Measurements from ENCODE around the gene DAZL. TPM values are rescaled to one million over a fixed set of nuclear protein-coding genes. Genes with fewer than 3 reads are reported as not detected.

The DAZL gene
- total RNA-seq, 6 donors from 2014 or later, result not detected

DNA sequence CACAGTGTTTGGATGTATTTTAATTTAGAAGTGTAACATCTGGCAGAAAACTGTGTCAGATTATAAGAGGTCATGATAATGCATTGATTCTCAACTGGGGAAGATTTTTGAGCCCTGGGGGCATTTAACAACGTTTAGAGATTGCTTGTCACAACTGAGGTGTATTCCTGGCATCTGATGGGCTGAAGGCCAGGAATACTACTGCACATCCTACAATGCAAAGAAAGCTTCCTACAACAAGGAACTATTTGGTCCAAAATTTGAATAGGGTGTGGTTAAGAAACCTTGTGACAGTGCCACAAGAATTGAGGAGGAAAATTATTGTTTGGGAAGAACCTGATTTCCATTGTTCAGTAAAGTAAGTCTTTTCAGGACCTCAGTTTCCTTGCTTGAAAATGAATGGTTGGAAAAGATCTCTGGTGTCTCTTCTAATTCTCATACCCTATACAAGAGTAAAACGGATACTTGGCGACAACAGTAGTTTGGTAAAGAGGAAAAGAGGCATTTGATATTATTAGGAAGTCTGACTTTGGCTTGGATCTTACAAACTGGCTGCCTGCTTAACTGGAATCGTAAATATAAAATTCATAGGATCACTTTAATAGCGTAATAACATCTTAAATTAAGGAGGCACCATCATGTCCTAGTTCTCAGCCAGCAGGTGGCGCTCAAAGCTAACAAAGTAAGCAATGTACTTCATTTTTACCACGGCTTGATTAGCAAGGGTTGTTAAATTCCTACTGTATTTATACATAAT lies 4.3 kb downstream of the DAZL start:
- Histone ChIP-seq H3K4me1 (peaks cover 0 to 7% (median 0%) of the 10 kb centered on the region in 4 donors), H3K36me3 (no peaks in the 10 kb centered on the region), H3K27ac (no peak overlapping the region), H3K27me3 (no peaks in the 10 kb centered on the region), H3K9me3 (no peaks in the 10 kb centered on the region), H3K4me3 (no peak overlapping the region)
- DNase-seq (peak in 1 of 2 donors; percentile 76), ATAC-seq (ENCODE audit: low FRiP score in 2 of 2) (peak in 1 of 2 donors; percentile 77)
- 9 to 15% methylated on average over 7 of the region's 7 CpGs for WGBS, 2 donors
- TF ChIP-seq CTCF (IDR thresholded peaks at IDR 0.05), result peak; percentile 62 to 83 (median 76)
- no peak for TF ChIP-seq POLR2A (IDR thresholded peaks at IDR 0.05)

DNA sequence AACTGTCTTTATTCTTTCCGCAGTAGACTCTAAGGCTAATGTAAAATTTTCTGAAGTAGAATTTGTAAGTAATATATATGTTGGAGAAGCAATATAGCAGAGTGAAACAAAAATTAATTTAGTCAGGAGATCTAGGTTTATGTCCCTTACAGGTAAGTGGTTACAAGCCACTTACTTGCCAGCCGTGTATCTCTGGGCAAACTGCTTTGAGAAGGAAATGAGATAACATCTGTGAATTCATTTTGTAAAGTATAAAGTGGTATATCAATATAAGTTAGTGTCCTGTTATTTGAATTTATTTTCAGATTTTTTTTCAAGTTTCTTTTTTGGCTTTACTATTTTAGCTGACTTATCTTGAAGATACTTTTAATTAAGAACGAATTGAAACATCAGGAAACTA lies 5.5 kb downstream of the DAZL start:
- no peak for TF ChIP-seq POLR2AphosphoS5 (IDR thresholded peaks at IDR 0.05)
- no peak for TF ChIP-seq CTCF (IDR thresholded peaks at IDR 0.05)
- no peak for TF ChIP-seq EP300 (IDR thresholded peaks at IDR 0.05)
- no peak for TF ChIP-seq POLR2A (IDR thresholded peaks at IDR 0.05)
- H3K27ac ChIP-seq, result no peak overlapping the region
- DNase-seq (no peak), ATAC-seq (ENCODE audit: low FRiP score in 2 of 2) (no peak)
- H3K4me3 ChIP-seq, result no peak overlapping the region
- no peaks in the 10 kb centered on the region for H3K36me3 ChIP-seq
- H3K9me3 ChIP-seq, result no peaks in the 10 kb centered on the region
- WGBS, 2 donors, result 61 to 76% methylated on average over 3 of the region's 3 CpGs
- H3K4me1 ChIP-seq, result peaks cover 0 to 7% (median 0%) of the 10 kb centered on the region in 4 donors
- H3K27me3 ChIP-seq, result no peaks in the 10 kb centered on the region

DNA sequence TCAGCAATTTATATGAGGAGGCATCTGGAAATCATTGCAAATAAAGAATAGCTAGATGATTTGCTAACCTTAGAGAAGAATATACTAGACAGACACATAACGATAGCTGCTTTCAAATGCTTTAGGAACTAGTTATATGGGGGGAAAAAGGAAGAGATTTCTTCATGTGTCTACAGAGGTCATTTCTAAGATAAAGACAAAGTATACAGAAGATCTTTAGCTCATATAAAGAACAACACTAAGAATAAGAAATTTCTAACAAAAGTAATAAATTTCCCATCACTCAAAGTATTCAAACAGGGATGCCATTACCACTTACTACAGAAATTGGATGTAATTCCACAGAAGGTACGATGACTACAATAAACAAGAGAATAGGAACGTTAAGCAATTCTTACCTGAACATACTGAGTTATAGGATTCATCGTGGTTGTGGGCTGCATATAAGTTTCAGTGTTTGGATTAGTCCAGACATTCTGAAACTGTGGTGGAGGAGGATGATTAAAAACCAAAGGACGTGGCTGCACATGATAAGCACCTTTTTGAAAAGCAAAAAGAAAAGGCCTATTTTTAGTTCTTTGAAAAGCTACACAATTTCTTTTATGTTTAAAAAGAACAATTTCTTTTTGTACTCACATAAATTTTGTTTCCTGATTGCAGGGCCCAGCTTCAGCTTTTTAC lies 8.7 kb downstream of the DAZL start:
- H3K27me3 ChIP-seq, result no peaks in the 10 kb centered on the region
- H3K4me3 ChIP-seq, result no peak overlapping the region
- H3K9me3 ChIP-seq, result no peaks in the 10 kb centered on the region
- no peak for DNase-seq
- peaks cover 0 to 6% (median 0%) of the 10 kb centered on the region in 4 donors for H3K4me1 ChIP-seq
- ATAC-seq (ENCODE audit: low FRiP score in 2 of 2), result no peak
- no peaks in the 10 kb centered on the region for H3K36me3 ChIP-seq
- WGBS, 2 donors, result 75 to 79% methylated on average over 5 of the region's 5 CpGs
- no peak overlapping the region for H3K27ac ChIP-seq
- no peak for TF ChIP-seq POLR2A (IDR thresholded peaks at IDR 0.05)
- no peak for TF ChIP-seq CTCF (IDR thresholded peaks at IDR 0.05)
- no peak for TF ChIP-seq POLR2AphosphoS5 (IDR thresholded peaks at IDR 0.05)
- no peak for TF ChIP-seq EP300 (IDR thresholded peaks at IDR 0.05)

DNA sequence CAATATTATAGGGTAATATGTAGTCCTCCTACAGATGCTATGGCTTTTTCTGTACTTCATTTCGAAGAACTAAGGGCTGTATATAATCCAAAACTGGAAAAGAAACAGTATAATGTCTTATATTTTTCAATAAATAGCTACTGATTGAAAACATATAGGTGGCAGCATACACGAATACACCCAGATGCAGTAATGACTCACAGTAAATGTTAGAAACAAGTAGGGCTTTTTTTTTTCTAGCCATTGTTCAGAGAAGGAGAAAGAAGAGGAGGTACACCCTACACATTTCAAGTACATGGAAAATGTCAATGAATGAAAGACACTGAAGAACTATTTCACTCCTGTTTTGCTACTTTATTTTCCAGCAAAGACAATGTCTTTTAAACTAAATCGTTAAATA lies 9.4 kb downstream of the DAZL start:
- 79 to 80% methylated on average over 3 of the region's 3 CpGs for WGBS, 2 donors

More for the DNA sequence above, 9.4 kb downstream of the DAZL start:
- ATAC-seq (ENCODE audit: low FRiP score in 2 of 2) (no peak), DNase-seq (no peak)
- no peak for TF ChIP-seq CTCF (IDR thresholded peaks at IDR 0.05)
- no peak for TF ChIP-seq POLR2AphosphoS5 (IDR thresholded peaks at IDR 0.05)
- no peak for TF ChIP-seq EP300 (IDR thresholded peaks at IDR 0.05)
- no peak for TF ChIP-seq POLR2A (IDR thresholded peaks at IDR 0.05)
- Histone ChIP-seq H3K4me1 (no peaks in the 10 kb centered on the region), H3K27ac (no peak overlapping the region), H3K9me3 (no peaks in the 10 kb centered on the region), H3K4me3 (no peak overlapping the region), H3K36me3 (no peaks in the 10 kb centered on the region), H3K27me3 (no peaks in the 10 kb centered on the region)

Measured in upper lobe of left lung (tissue), 6 donors.